ENCODE measurements around the gene GRK6. TPM values are rescaled to one million over a fixed set of nuclear protein-coding genes. Genes with fewer than 3 reads are reported as not detected.

The GRK6 gene
- total and polyA plus RNA-seq, 9 of the 15 experiments (the other 6 are each of a cell fraction or from before 2014, with no cell fraction given), result 0.63 to 122 (median 44.5) TPM

GRCh38 chr5:177491429-177491945 lies 65.0 kb downstream of the GRK6 start (continued):
- TF ChIP-seq DEAF1 (CRISPR knock-in tag; IDR thresholded peaks at IDR 0.05) (peak; percentile 66), KLF16 (IDR thresholded peaks at IDR 0.05) (peak; percentile 35; the same call in 1 of the 2 replicates), TRIM24 (IDR thresholded peaks at IDR 0.05) (no peak), NR4A1 (CRISPR knock-in tag; IDR thresholded peaks at IDR 0.05) (no peak), NR4A1 (tag; IDR thresholded peaks at IDR 0.05) (no peak), RBM25 (IDR thresholded peaks at IDR 0.05; ENCODE audit: low read depth, low read length, severe bottlenecking) (no peak), ZBTB34 (CRISPR knock-in tag; IDR thresholded peaks at IDR 0.05) (no peak), ZHX1 (conservative IDR thresholded peaks at IDR 0.05; ENCODE audit: low read length) (no peak), TAF1 (IDR thresholded peaks at IDR 0.05; ENCODE audit: control insufficient read depth, extremely low read depth, insufficient read depth, low read length, severe bottlenecking) (peak; percentile 22), ZNF347 (CRISPR knock-in tag; IDR thresholded peaks at IDR 0.05; ENCODE audit: low read depth) (no peak), ZBTB1 (CRISPR knock-in tag; IDR thresholded peaks at IDR 0.05; ENCODE audit: borderline replicate concordance, low read depth) (peak; percentile 61; the same call in 1 of the 2 replicates), ZNF239 (CRISPR knock-in tag; IDR thresholded peaks at IDR 0.05) (0 out of 2 replicates have a peak, but pooled peaks have one; percentile 9), CBX3 (IDR thresholded peaks at IDR 0.05; ENCODE audit: borderline replicate concordance in 1 of 2, low read length in 2 of 2) (no peak), ZBTB33 (CRISPR knock-in tag; IDR thresholded peaks at IDR 0.05) (peak; percentile 91), SP1 (CRISPR knock-in tag; IDR thresholded peaks at IDR 0.05) (peak; percentile 72; the same call in 1 of the 2 replicates), KLF13 (tag; IDR thresholded peaks at IDR 0.05; ENCODE audit: borderline replicate concordance, low read depth) (peak; percentile 40; the same call in 1 of the 2 replicates), SMAD4 (CRISPR knock-in tag; conservative IDR thresholded peaks at IDR 0.05) (peak; percentile 88), ZBTB2 (IDR thresholded peaks at IDR 0.05) (0 out of 2 replicates have a peak, but pooled peaks have one; percentile 22), FOXJ3 (CRISPR knock-in tag; IDR thresholded peaks at IDR 0.05) (no peak)

All from K562 (cell line).